Body of pancreas (tissue), 4 donors: ENCODE data around the gene HAPLN2. TPM values are rescaled to one million over a fixed set of nuclear protein-coding genes. Genes with fewer than 3 reads are reported as not detected.

ENCODE experiments used
- ATAC-seq: fragments of 150-250 bp; one replicate; pipeline ENCODE4 v1.9.1; 2016
- DNase-seq, 4 donors: peaks; one replicate each; pipeline ENCODE4 v3.0.0-alpha.2; 2019
- H3K27ac ChIP-seq, 4 donors: fragments of 200-600 bp; sonication (generic); 1 replicate in 3 of 4; 2 replicates in 1 of 4; pipeline versions ENCODE4 v1.5.1 to v1.6.1; 2016 to 2019; ENCODE audit warnings: mild to moderate bottlenecking in 1 of 4, mixed read lengths in 1 of 4, moderate library complexity in 1 of 4
- H3K27me3 ChIP-seq, 2 donors: fragments of 200-600 bp; sonication (generic); one replicate each; pipeline ENCODE4 v1.6.0; 2016; ENCODE audit warnings: mild to moderate bottlenecking in 1 of 2
- H3K36me3 ChIP-seq, 2 donors: fragments of 200-600 bp; sonication (generic); replicated peaks in 1 of 2; 2 replicates each; pipeline ENCODE4 v1.5.1; 2016; ENCODE audit warnings: low read depth in 2 of 2; ENCODE audit not compliant: insufficient read depth in 1 of 2
- H3K4me1 ChIP-seq: fragments of 200-600 bp; sonication (generic); one replicate; pipeline ENCODE4 v1.6.0; 2016
- H3K4me3 ChIP-seq, 2 donors: fragments of 200-600 bp; sonication (generic); 1 replicate in 1 of 2; 2 replicates in 1 of 2; pipeline ENCODE4 v1.5.1; 2016 to 2019
- H3K9me3 ChIP-seq, 3 donors: fragments of 200-600 bp; sonication (generic); 1 replicate in 2 of 3; 2 replicates in 1 of 3; pipeline ENCODE4 v1.5.1; 2016
- POLR2A ChIP-seq, 3 donors: fragments of 450-650 bp; IDR thresholded peaks; one replicate each; pipeline ENCODE4 v1.6.1; 2016; ENCODE audit warnings: antibody characterized with exemption in 3 of 3, mild to moderate bottlenecking in 2 of 3
- WGBS, 2 donors: methylation state at CpG; one replicate each; pipeline ENCODE4 v1.1.5; 2017; 5-methylcytosine and 5-hydroxymethylcytosine counted together
- intact Hi-C: fragments of 100-400 bp; cut with DNase I; formaldehyde crosslinking; loops from one replicate; pipeline ENCODE4 v1.15.1; 2023
- total RNA-seq, 2 donors: library from RNA; depleted of rRNA; stranded (reverse); fragments of >200 nt; gene quantifications; one replicate each; pipeline ENCODE4 v1.1.0, GENCODE V29; 2016
- TF ChIP-seq, protein P1 (sequence below), 7 experiments: fragments of 450-650 bp in 4 of 7; fragments of 200-600 bp in 3 of 7; sonication (generic) in 3 of 7; IDR thresholded peaks; one replicate each; pipeline ENCODE4 v1.5.1; 2016 to 2019; ENCODE audit warnings: antibody characterized with exemption in 7 of 7

Gene HAPLN2
- not detected for total RNA-seq

DNA sequence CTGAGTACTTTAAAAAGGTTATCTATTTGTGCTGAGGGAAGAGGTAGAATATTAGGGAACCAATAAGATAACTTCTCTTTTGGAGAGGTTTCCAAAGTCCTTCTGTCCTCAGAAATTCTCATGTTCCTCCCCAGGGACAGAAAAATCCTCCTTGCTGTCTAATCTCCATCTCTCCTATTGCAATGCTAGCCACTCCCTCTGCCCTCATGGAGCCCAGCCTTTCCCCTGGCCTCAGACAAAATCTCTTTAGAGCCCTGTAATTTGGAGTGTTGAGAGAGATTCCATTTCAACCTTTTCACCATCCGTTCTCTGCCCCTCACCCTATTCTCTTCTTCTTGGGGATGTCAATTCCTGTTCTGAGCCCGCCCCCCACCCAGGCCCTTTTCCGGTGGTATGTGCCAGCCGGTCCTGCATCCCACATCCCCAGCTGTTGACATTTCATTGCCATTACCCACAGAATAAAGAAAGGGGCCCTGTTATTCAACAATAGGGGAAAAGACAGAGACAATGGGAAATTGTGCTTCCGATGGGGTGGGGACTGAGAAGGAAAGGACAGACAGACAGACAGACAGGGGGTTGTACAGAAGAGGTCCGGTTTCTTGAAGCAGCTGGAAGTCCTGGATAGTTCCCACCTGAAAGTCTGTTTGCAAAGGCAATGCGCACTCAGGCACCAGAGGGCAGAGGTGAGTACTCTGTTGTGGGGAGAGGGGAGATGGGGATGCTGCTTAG, at the start of gene HAPLN2:
HAPLN2 (plus strand) TSS at position 563 of the 729 bp plus-strand sequence. CDS start 4,076 bp downstream, outside the sequence.
- no peak within 1 kb of the TSS for H3K4me3 ChIP-seq
- TF ChIP-seq, protein P1, sequence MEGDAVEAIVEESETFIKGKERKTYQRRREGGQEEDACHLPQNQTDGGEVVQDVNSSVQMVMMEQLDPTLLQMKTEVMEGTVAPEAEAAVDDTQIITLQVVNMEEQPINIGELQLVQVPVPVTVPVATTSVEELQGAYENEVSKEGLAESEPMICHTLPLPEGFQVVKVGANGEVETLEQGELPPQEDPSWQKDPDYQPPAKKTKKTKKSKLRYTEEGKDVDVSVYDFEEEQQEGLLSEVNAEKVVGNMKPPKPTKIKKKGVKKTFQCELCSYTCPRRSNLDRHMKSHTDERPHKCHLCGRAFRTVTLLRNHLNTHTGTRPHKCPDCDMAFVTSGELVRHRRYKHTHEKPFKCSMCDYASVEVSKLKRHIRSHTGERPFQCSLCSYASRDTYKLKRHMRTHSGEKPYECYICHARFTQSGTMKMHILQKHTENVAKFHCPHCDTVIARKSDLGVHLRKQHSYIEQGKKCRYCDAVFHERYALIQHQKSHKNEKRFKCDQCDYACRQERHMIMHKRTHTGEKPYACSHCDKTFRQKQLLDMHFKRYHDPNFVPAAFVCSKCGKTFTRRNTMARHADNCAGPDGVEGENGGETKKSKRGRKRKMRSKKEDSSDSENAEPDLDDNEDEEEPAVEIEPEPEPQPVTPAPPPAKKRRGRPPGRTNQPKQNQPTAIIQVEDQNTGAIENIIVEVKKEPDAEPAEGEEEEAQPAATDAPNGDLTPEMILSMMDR (IDR thresholded peaks at IDR 0.05) = peak in 6 of 7 experiments; percentile 17 to 52 (median 43)
- no peak for TF ChIP-seq POLR2A (IDR thresholded peaks at IDR 0.05)
- peaks cover 0 to 8% of the 10 kb centered on the region in 2 donors for H3K27me3 ChIP-seq
- DNase-seq (peak; percentile 25 to 56 (median 36)), ATAC-seq (peak; percentile 51)
- H3K36me3 ChIP-seq = no peaks in the 10 kb centered on the region
- intact Hi-C loops = no loop called here
- 2 to 8% methylated on average over 7 of the region's 7 CpGs for WGBS, 2 donors
- H3K27ac ChIP-seq = no peak within 1 kb of the TSS
- no peaks in the 10 kb centered on the region for H3K9me3 ChIP-seq
- peaks cover 14% of the 10 kb centered on the region for H3K4me1 ChIP-seq

DNA sequence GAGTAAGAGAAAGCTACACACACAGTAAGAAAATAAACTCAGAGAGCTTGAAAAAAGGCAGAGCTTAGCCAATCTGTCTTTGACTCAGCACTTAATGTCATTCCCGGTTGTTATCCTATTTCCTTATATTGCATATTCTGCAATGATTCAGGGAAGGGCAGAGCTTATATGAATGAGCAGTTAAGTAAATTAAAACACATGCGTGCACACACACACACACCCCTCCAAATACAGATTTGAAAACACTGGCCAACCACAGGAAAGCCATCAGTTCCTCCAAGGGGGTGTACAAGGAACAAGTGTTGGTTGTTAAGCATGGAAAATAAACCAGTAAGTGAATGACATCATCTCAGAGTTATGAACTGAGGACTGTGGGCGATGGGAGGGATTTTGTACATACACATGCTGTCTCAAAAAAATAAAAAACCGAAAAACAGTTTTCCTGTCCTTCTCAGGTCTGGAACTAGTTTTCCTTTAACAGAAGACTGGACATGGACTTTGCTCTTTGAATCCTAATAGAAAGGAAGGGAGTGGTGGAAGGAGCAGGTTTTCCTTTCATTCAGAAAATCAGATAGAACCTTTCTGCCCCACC, 47.9 kb upstream of the HAPLN2 start:
- H3K36me3 ChIP-seq = no peaks in the 10 kb centered on the region
- H3K4me3 ChIP-seq = no peak overlapping the region
- peaks cover 10% of the 10 kb centered on the region for H3K4me1 ChIP-seq
- no peaks in the 10 kb centered on the region for H3K9me3 ChIP-seq
- intact Hi-C loops = no loop called here
- H3K27ac ChIP-seq = no peak overlapping the region
- 6% methylated on average over 4 of the region's 4 CpGs for WGBS, 2 donors
- no peak for ATAC-seq
- no peaks in the 10 kb centered on the region for H3K27me3 ChIP-seq
- no peak for TF ChIP-seq POLR2A (IDR thresholded peaks at IDR 0.05)
- TF ChIP-seq, protein P1 (IDR thresholded peaks at IDR 0.05) = no peak
- no peak for DNase-seq

DNA sequence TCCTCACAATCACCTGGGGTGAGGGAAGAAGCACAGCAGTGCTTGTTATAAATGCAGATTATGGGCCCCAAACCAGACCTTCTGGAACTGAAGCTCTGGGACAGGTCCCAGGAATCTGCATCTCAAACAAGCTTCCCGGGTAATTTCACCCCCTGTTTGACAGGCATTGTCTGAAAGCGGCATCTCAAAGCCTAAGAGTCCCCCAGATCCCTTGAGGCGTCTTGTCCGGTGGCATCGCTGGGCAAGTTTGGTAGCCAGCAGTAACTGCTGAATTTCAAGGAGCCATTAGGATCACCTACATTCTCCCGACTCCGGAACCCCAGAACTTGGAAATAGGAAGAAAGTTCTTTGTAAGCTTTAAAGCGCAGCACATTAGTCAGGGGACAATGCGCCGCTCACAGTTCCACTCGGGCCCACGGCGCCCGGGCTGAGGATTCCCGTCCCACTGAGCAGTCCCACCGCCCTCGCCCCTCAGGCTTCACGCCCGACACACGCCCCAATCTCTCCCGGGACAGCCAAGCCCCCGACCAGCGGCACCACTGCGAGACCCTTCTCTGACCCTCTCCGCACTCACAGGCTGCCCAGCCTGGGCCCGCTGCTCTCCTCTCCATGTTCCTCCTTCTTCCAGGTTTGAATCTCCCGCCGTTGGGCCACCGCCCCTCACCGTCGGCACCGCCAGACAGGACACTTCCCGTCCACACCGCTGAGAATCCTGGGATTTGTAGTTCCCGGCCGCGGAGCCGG, 47.1 kb upstream of the HAPLN2 start, which contains the start of gene IQGAP3:
IQGAP3 (minus strand) TSS at position 647 of the 744 bp plus-strand sequence; CDS start at position 611, 36 bp downstream.
- TF ChIP-seq POLR2A (IDR thresholded peaks at IDR 0.05) = no peak
- TF ChIP-seq, protein P1 (IDR thresholded peaks at IDR 0.05) = no peak
- 0 to 1% methylated on average over 24 to 38 of the region's 38 CpGs for WGBS, 2 donors
- peaks cover 10% of the 10 kb centered on the region for H3K4me1 ChIP-seq
- no peaks in the 10 kb centered on the region for H3K27me3 ChIP-seq
- H3K27ac ChIP-seq = no peak within 1 kb of the TSS
- intact Hi-C loops = no loop called here
- H3K4me3 ChIP-seq = no peak within 1 kb of the TSS
- H3K36me3 ChIP-seq = no peaks in the 10 kb centered on the region
- no peaks in the 10 kb centered on the region for H3K9me3 ChIP-seq
- DNase-seq (peak; percentile 89 to 92 (median 90)), ATAC-seq (peak; percentile 98)

DNA sequence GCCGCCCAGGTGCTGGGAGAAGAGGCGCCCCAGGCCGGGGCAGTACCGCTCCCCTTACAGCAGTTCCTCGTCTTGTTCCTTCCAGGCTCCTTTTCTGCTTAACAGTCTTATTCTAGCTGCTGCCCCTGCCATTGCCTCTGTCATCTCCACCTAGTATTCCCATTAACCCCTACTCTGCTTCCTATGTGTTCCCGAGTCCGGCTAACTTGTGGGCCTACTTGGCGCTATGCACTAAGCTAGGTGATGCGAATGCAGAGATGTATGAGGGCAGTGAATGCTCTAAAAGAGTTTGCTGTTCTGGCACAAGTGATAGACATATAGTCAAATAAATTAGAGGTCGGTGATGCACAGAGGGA, 46.6 kb upstream of the HAPLN2 start:
- H3K4me3 ChIP-seq = no peak overlapping the region
- no peak overlapping the region for H3K27ac ChIP-seq
- no peaks in the 10 kb centered on the region for H3K36me3 ChIP-seq
- 32 to 33% methylated on average over 10 of the region's 10 CpGs for WGBS, 2 donors
- intact Hi-C loops = no loop called here
- H3K9me3 ChIP-seq = no peaks in the 10 kb centered on the region
- peaks cover 10% of the 10 kb centered on the region for H3K4me1 ChIP-seq
- TF ChIP-seq, protein P1 (IDR thresholded peaks at IDR 0.05) = no peak
- no peak for TF ChIP-seq POLR2A (IDR thresholded peaks at IDR 0.05)
- ATAC-seq (no peak), DNase-seq (no peak)
- no peaks in the 10 kb centered on the region for H3K27me3 ChIP-seq
